Thoracic aorta (tissue), 2 donors: ENCODE data around the gene RPTOR. TPM values are rescaled to one million over a fixed set of nuclear protein-coding genes. Genes with fewer than 3 reads are reported as not detected.

Experiments
- ATAC-seq: fragments of 150-250 bp; one replicate; pipeline ENCODE4 v1.8.0; 2017; ENCODE audit warnings: low read depth; ENCODE audit not compliant: insufficient number of reproducible peaks, low FRiP score
- DNase-seq: peaks from one replicate; pipeline ENCODE4 v3.0.0-alpha.2; 2020; ENCODE audit warnings: low spot score
- H3K27ac ChIP-seq, 2 donors: fragments of 200-600 bp; sonication (generic); 1 replicate in 1 of 2; 2 replicates in 1 of 2; pipeline ENCODE4 v1.5.1; 2016; ENCODE audit warnings: mild to moderate bottlenecking in 2 of 2, moderate library complexity in 2 of 2
- H3K27me3 ChIP-seq: fragments of 200-600 bp; sonication (generic); replicated peaks from 2 replicates; pipeline ENCODE4 v1.6.0; 2016; ENCODE audit warnings: mild to moderate bottlenecking; ENCODE audit not compliant: insufficient read depth
- H3K36me3 ChIP-seq: fragments of 200-600 bp; sonication (generic); one replicate; pipeline ENCODE4 v1.5.1; 2016
- H3K4me1 ChIP-seq, 2 donors: fragments of 200-600 bp; sonication (generic); 1 replicate in 1 of 2; 2 replicates in 1 of 2; pipeline versions ENCODE4 v1.5.1 to v1.6.0; 2016; ENCODE audit warnings: low read depth in 2 of 2, mild to moderate bottlenecking in 1 of 2; ENCODE audit not compliant: control insufficient read depth in 1 of 2
- H3K4me3 ChIP-seq: fragments of 200-600 bp; sonication (generic); 2 replicates; pipeline ENCODE4 v1.5.1; 2016; ENCODE audit warnings: mild to moderate bottlenecking
- H3K9me3 ChIP-seq: fragments of 200-600 bp; sonication (generic); 2 replicates; pipeline ENCODE4 v1.5.1; 2016
- CTCF ChIP-seq: fragments of 200-600 bp; sonication (generic); IDR thresholded peaks from one replicate; pipeline ENCODE4 v1.5.1; 2019; ENCODE audit warnings: antibody characterized with exemption
- total RNA-seq, 2 donors: library from RNA; depleted of rRNA; stranded (reverse); fragments of >200 nt; gene quantifications; one replicate each; pipeline versions ENCODE4 v1.1.0 to v1.2.3, GENCODE V29; 2016

The RPTOR gene
- total RNA-seq, 2 donors from 2014 or later: 42.0 to 47.4 TPM

- TF ChIP-seq CTCF: no peak
- Histone ChIP-seq H3K4me1 (peaks cover 13 to 28% of the 10 kb centered on the region in 2 donors), H3K27ac (no peak overlapping the region), H3K27me3 (no peaks in the 10 kb centered on the region), H3K4me3 (no peak overlapping the region), H3K9me3 (no peaks in the 10 kb centered on the region), H3K36me3 (peaks cover 10% of the 10 kb centered on the region)
- ATAC-seq: no peak
- no peak for DNase-seq
These were observed 345.7 kb downstream of the RPTOR start for GRCh38 chr17:80890196-80890920.

- Histone ChIP-seq H3K36me3 (peaks cover 8% of the 10 kb centered on the region), H3K27ac (peak overlapping the region; percentile 16 to 69)
- ATAC-seq: peak; percentile 44
These were observed 346.3 kb downstream of the RPTOR start for GRCh38 chr17:80890921-80891396.

GRCh38 chr17:80891397-80892018 is 346.9 kb downstream of the RPTOR start:
- Histone ChIP-seq H3K4me1 (peaks cover 13 to 28% of the 10 kb centered on the region in 2 donors), H3K36me3 (peaks cover 8% of the 10 kb centered on the region), H3K4me3 (peak overlapping the region; percentile 54), H3K9me3 (no peaks in the 10 kb centered on the region), H3K27me3 (no peaks in the 10 kb centered on the region), H3K27ac (peak overlapping the region; percentile 16 to 69)
- ATAC-seq (peak; percentile 61), DNase-seq (peak; percentile 43)
- no peak for TF ChIP-seq CTCF

More at GRCh38 chr17:80890921-80891396, 346.3 kb downstream of the RPTOR start:
- peak overlapping the region; percentile 54 for H3K4me3 ChIP-seq
- no peaks in the 10 kb centered on the region for H3K27me3 ChIP-seq
- peaks cover 13 to 28% of the 10 kb centered on the region in 2 donors for H3K4me1 ChIP-seq
- no peaks in the 10 kb centered on the region for H3K9me3 ChIP-seq
- TF ChIP-seq CTCF: no peak
- DNase-seq: no peak

- ATAC-seq: peak; percentile 78
- H3K9me3 ChIP-seq: no peaks in the 10 kb centered on the region
- peaks cover 13 to 28% of the 10 kb centered on the region in 2 donors for H3K4me1 ChIP-seq
- H3K27ac ChIP-seq: peak overlapping the region; percentile 16 to 69
- H3K36me3 ChIP-seq: peaks cover 8% of the 10 kb centered on the region
- peak overlapping the region; percentile 54 for H3K4me3 ChIP-seq
- peak; percentile 70 for DNase-seq
- no peaks in the 10 kb centered on the region for H3K27me3 ChIP-seq
- no peak for TF ChIP-seq CTCF
These were observed 347.6 kb downstream of the RPTOR start for GRCh38 chr17:80892019-80892855.
